HEK293 (cell line): Measurements from ENCODE around the gene BNIPL.

Experiments used
- FEZF1 ChIP-seq: fragments of 450-650 bp; formaldehyde crosslinking; IDR thresholded peaks from 2 replicates; pipeline ENCODE4 v1.5.1; 2016; ENCODE audit warnings: missing biosample characterization, missing genetic modification characterization
- HOXC10 ChIP-seq: sonication (generic); formaldehyde crosslinking; IDR thresholded peaks from 2 replicates; pipeline ENCODE4 v1.8.1; 2023; ENCODE audit warnings: mild to moderate bottlenecking, missing genetic modification reagents
- KLF10 ChIP-seq: fragments of 450-650 bp; IDR thresholded peaks from 2 replicates; pipeline ENCODE4 v1.5.1; 2018; ENCODE audit warnings: missing biosample characterization, mild to moderate bottlenecking, missing genetic modification characterization
- KLF7 ChIP-seq: fragments of 450-650 bp; formaldehyde crosslinking; IDR thresholded peaks from 2 replicates; pipeline ENCODE4 v1.5.1; 2016; ENCODE audit warnings: missing biosample characterization, missing genetic modification characterization, borderline replicate concordance
- SALL2 ChIP-seq: fragments of 450-650 bp; formaldehyde crosslinking; IDR thresholded peaks from 2 replicates; pipeline ENCODE4 v1.5.0; 2017; ENCODE audit warnings: missing biosample characterization, mild to moderate bottlenecking, missing genetic modification characterization, borderline replicate concordance
- SETDB1 ChIP-seq: IDR thresholded peaks from one replicate; pipeline ENCODE4 v1.6.1; 2017; ENCODE audit warnings: mild to moderate bottlenecking, low read length, moderate library complexity, mixed read lengths; ENCODE audit not compliant: insufficient read length
- SP7 ChIP-seq: fragments of 450-650 bp; formaldehyde crosslinking; IDR thresholded peaks from 2 replicates; pipeline ENCODE4 v1.5.1; 2016; ENCODE audit warnings: missing biosample characterization, missing genetic modification characterization
- YY1 ChIP-seq: fragments of 450-650 bp; formaldehyde crosslinking; IDR thresholded peaks from 2 replicates; pipeline ENCODE4 v1.5.1; 2018; ENCODE audit warnings: missing biosample characterization, missing genetic modification characterization
- ZBTB1 ChIP-seq: fragments of 450-650 bp; formaldehyde crosslinking; IDR thresholded peaks from 2 replicates; pipeline ENCODE4 v1.5.1; 2016; ENCODE audit warnings: missing biosample characterization, missing genetic modification characterization
- ZBTB17 ChIP-seq: fragments of 450-650 bp; formaldehyde crosslinking; IDR thresholded peaks from 2 replicates; pipeline ENCODE4 v1.5.1; 2016; ENCODE audit warnings: missing biosample characterization, missing genetic modification characterization
- ZBTB26 ChIP-seq: fragments of 450-650 bp; formaldehyde crosslinking; optimal IDR thresholded peaks from 2 replicates; pipeline ENCODE3; 2016; ENCODE audit warnings: missing biosample characterization, mild to moderate bottlenecking, missing genetic modification characterization
- ZFHX2 ChIP-seq: fragments of 450-650 bp; formaldehyde crosslinking; conservative IDR thresholded peaks from 2 replicates; pipeline ENCODE4 v1.5.1; 2016; ENCODE audit warnings: missing biosample characterization, missing genetic modification characterization
- ZNF114 ChIP-seq: fragments of 450-650 bp; formaldehyde crosslinking; IDR thresholded peaks from 2 replicates; pipeline ENCODE4 v1.5.0; 2017; ENCODE audit warnings: missing biosample characterization, missing genetic modification characterization
- ZNF169 ChIP-seq: fragments of 450-650 bp; formaldehyde crosslinking; IDR thresholded peaks from 2 replicates; pipeline ENCODE4 v1.5.1; 2016; ENCODE audit warnings: missing biosample characterization, missing genetic modification characterization
- ZNF202 ChIP-seq: fragments of 450-650 bp; formaldehyde crosslinking; IDR thresholded peaks from 2 replicates; pipeline ENCODE4 v1.5.1; 2016; ENCODE audit warnings: missing biosample characterization, missing genetic modification characterization, borderline replicate concordance
- ZNF223 ChIP-seq: fragments of 450-650 bp; formaldehyde crosslinking; IDR thresholded peaks from 2 replicates; pipeline ENCODE4 v1.5.1; 2016; ENCODE audit warnings: missing biosample characterization, missing genetic modification characterization
- ZNF26 ChIP-seq: fragments of 450-650 bp; formaldehyde crosslinking; IDR thresholded peaks from 2 replicates; pipeline ENCODE4 v1.5.1; 2016; ENCODE audit warnings: missing biosample characterization, missing genetic modification characterization
- ZNF394 ChIP-seq: fragments of 450-650 bp; formaldehyde crosslinking; IDR thresholded peaks from 2 replicates; pipeline ENCODE4 v1.5.1; 2016; ENCODE audit warnings: missing biosample characterization, missing genetic modification characterization, mild to moderate bottlenecking, moderate library complexity, borderline replicate concordance
- ZNF398 ChIP-seq: fragments of 450-650 bp; formaldehyde crosslinking; IDR thresholded peaks from 2 replicates; pipeline ENCODE4 v1.5.1; 2017; ENCODE audit warnings: missing biosample characterization, missing genetic modification characterization
- ZNF426 ChIP-seq: fragments of 450-650 bp; formaldehyde crosslinking; IDR thresholded peaks from 2 replicates; pipeline ENCODE4 v1.5.1; 2017; ENCODE audit warnings: missing biosample characterization, missing genetic modification characterization, mild to moderate bottlenecking, inconsistent platforms, moderate library complexity
- ZNF660 ChIP-seq: fragments of 450-650 bp; IDR thresholded peaks from 2 replicates; pipeline ENCODE4 v1.5.1; 2018; ENCODE audit warnings: missing biosample characterization, mild to moderate bottlenecking, missing genetic modification characterization
- ZNF677 ChIP-seq: fragments of 450-650 bp; IDR thresholded peaks from 2 replicates; pipeline ENCODE4 v1.5.0; 2018; ENCODE audit warnings: missing biosample characterization, mild to moderate bottlenecking, missing genetic modification characterization, moderate library complexity
- ZNF707 ChIP-seq: fragments of 450-650 bp; formaldehyde crosslinking; IDR thresholded peaks from 2 replicates; pipeline ENCODE4 v1.5.1; 2016; ENCODE audit warnings: missing biosample characterization, missing genetic modification characterization
- ZNF768 ChIP-seq: fragments of 450-650 bp; formaldehyde crosslinking; IDR thresholded peaks from 2 replicates; pipeline ENCODE4 v1.5.1; 2018; ENCODE audit warnings: missing biosample characterization, mild to moderate bottlenecking, missing genetic modification characterization
- ZNF777 ChIP-seq: fragments of 450-650 bp; formaldehyde crosslinking; IDR thresholded peaks from 2 replicates; pipeline ENCODE4 v1.5.1; 2017; ENCODE audit warnings: missing biosample characterization, missing genetic modification characterization, borderline replicate concordance
- ZNF785 ChIP-seq: fragments of 450-650 bp; formaldehyde crosslinking; IDR thresholded peaks from 2 replicates; pipeline ENCODE4 v1.5.1; 2016; ENCODE audit warnings: missing biosample characterization, missing genetic modification characterization
- ZNF837 ChIP-seq: fragments of 450-650 bp; formaldehyde crosslinking; IDR thresholded peaks from 2 replicates; pipeline ENCODE4 v1.5.1; 2016; ENCODE audit warnings: missing biosample characterization, missing genetic modification characterization
- TF ChIP-seq, protein P1 (sequence below): fragments of 450-650 bp; formaldehyde crosslinking; IDR thresholded peaks from 2 replicates; pipeline ENCODE4 v1.5.1; 2016; ENCODE audit warnings: missing biosample characterization, missing genetic modification characterization, borderline replicate concordance
- TF ChIP-seq, protein P2 (sequence below): fragments of 450-650 bp; formaldehyde crosslinking; IDR thresholded peaks from 2 replicates; pipeline ENCODE4 v1.5.1; 2016; ENCODE audit warnings: missing biosample characterization, missing genetic modification characterization

The BNIPL gene

DNA sequence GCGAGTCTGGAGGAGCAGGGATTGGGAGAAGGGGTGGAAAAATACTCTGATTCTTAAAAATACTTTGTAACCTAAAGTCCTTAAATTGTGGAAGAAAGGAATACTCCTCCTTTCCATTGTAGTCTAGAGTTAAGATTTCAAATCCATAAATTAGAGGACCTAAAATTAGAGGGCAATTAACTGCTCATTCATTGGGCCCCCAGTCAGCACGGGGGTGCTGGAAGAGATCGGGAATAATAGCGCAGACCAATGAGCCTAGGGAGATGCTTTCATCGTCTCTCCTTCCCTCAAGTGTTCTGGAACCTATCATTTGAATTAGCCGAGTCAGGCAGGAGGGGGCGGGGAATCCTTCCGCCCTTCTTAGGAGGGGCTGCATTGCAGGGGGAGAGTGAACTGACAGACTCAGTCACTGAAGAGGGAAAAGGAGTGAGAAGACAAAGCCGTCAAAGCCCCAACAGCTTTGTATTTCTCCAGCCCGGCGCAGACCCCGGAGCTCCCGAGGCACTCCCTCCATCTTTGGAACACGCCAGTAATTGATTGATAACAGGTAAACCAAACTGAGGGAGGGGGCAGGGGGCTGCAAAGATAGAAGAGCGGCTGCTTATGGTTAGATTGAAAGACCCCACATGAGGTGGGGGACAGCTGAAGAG is 23.7 kb downstream of the BNIPL start, which contains the start of gene MLLT11 (continued):
- no peak for TF ChIP-seq ZNF426 (tag by site-specific recombination)
- no peak for TF ChIP-seq ZNF677
- no peak for TF ChIP-seq ZNF26 (tag by site-specific recombination)
- TF ChIP-seq YY1, result peak; percentile 38; the same call in 1 of the 2 replicates
- TF ChIP-seq, protein P1, sequence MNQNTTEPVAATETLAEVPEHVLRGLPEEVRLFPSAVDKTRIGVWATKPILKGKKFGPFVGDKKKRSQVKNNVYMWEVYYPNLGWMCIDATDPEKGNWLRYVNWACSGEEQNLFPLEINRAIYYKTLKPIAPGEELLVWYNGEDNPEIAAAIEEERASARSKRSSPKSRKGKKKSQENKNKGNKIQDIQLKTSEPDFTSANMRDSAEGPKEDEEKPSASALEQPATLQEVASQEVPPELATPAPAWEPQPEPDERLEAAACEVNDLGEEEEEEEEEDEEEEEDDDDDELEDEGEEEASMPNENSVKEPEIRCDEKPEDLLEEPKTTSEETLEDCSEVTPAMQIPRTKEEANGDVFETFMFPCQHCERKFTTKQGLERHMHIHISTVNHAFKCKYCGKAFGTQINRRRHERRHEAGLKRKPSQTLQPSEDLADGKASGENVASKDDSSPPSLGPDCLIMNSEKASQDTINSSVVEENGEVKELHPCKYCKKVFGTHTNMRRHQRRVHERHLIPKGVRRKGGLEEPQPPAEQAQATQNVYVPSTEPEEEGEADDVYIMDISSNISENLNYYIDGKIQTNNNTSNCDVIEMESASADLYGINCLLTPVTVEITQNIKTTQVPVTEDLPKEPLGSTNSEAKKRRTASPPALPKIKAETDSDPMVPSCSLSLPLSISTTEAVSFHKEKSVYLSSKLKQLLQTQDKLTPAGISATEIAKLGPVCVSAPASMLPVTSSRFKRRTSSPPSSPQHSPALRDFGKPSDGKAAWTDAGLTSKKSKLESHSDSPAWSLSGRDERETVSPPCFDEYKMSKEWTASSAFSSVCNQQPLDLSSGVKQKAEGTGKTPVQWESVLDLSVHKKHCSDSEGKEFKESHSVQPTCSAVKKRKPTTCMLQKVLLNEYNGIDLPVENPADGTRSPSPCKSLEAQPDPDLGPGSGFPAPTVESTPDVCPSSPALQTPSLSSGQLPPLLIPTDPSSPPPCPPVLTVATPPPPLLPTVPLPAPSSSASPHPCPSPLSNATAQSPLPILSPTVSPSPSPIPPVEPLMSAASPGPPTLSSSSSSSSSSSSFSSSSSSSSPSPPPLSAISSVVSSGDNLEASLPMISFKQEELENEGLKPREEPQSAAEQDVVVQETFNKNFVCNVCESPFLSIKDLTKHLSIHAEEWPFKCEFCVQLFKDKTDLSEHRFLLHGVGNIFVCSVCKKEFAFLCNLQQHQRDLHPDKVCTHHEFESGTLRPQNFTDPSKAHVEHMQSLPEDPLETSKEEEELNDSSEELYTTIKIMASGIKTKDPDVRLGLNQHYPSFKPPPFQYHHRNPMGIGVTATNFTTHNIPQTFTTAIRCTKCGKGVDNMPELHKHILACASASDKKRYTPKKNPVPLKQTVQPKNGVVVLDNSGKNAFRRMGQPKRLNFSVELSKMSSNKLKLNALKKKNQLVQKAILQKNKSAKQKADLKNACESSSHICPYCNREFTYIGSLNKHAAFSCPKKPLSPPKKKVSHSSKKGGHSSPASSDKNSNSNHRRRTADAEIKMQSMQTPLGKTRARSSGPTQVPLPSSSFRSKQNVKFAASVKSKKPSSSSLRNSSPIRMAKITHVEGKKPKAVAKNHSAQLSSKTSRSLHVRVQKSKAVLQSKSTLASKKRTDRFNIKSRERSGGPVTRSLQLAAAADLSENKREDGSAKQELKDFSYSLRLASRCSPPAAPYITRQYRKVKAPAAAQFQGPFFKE (tag by site-specific recombination), result no peak
- peak; percentile 92 for TF ChIP-seq SP7 (tag by site-specific recombination)
- TF ChIP-seq ZNF394, result no peak
- TF ChIP-seq FEZF1 (tag by site-specific recombination), result no peak
- no peak for TF ChIP-seq ZNF837 (tag by site-specific recombination)
- TF ChIP-seq ZBTB26, result no peak
- no peak for TF ChIP-seq ZNF223 (tag by site-specific recombination)
- peak; percentile 82 for TF ChIP-seq ZNF398 (tag by site-specific recombination)
- no peak for TF ChIP-seq ZBTB1 (tag by site-specific recombination)
- TF ChIP-seq ZNF707, result no peak
- TF ChIP-seq ZNF660, result 0 out of 2 replicates have a peak, but pooled peaks have one; percentile 50
- TF ChIP-seq KLF7 (tag by site-specific recombination), result peak; percentile 42; the same call in 1 of the 2 replicates
- TF ChIP-seq ZNF169, result no peak
- no peak for TF ChIP-seq ZNF785
- TF ChIP-seq SETDB1, result no peak
- no peak for TF ChIP-seq KLF10
- peak; percentile 60 for TF ChIP-seq ZBTB17 (tag by site-specific recombination)
- no peak for TF ChIP-seq ZFHX2 (tag by site-specific recombination)
- no peak for TF ChIP-seq HOXC10 (CRISPR knock-in tag)
- TF ChIP-seq ZNF768 (tag by site-specific recombination), result no peak
- TF ChIP-seq, protein P2, sequence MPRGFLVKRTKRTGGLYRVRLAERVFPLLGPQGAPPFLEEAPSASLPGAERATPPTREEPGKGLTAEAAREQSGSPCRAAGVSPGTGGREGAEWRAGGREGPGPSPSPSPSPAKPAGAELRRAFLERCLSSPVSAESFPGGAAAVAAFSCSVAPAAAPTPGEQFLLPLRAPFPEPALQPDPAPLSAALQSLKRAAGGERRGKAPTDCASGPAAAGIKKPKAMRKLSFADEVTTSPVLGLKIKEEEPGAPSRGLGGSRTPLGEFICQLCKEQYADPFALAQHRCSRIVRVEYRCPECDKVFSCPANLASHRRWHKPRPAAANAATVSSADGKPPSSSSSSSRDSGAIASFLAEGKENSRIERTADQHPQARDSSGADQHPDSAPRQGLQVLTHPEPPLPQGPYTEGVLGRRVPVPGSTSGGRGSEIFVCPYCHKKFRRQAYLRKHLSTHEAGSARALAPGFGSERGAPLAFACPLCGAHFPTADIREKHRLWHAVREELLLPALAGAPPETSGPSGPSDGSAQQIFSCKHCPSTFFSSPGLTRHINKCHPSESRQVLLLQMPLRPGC, result peak; percentile 45
- no peak for TF ChIP-seq SALL2
- TF ChIP-seq ZNF202 (tag by site-specific recombination), result no peak
- TF ChIP-seq ZNF777 (tag by site-specific recombination), result no peak
- TF ChIP-seq ZNF114 (tag by site-specific recombination), result no peak
